ENCODE results near the gene ARHGEF37. TPM values are rescaled to one million over a fixed set of nuclear protein-coding genes. Genes with fewer than 3 reads are reported as not detected.
"Not testable (repeated sequence)": the region's sequence is repeated elsewhere in the genome, so short reads cannot be mapped to it uniquely, and the experiment has no call there.

Gene ARHGEF37
- total RNA-seq, 1 donor from 2014 or later: 13.4 TPM

DNA sequence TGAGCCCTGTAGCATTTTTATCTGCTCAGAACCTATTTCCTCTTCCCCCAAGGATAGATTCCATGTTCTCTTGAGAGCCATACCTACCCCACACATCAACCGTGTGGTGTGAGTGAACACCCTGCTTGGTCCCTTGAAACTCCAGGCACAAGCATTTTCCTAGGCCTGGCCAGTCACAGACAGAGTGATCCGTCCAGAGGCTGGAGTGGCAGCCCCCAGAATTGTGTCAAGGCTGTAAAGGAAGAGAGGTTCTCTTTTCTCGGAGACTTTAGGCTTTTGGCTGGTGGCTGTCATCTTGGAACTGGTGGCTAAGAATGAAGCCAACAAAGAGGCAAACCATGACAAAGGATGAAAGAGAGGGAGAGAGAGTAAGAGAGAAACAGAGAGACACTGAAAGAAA lies 66.0 kb downstream of the ARHGEF37 start:
- H3K27ac ChIP-seq: no peak overlapping the region
- DNase-seq (ENCODE audit: low spot score in 2 of 2): peak in 1 of 2 donors; percentile 30
- no peaks in the 10 kb centered on the region for H3K36me3 ChIP-seq
- H3K27me3 ChIP-seq: no peaks in the 10 kb centered on the region
- no peaks in the 10 kb centered on the region for H3K4me1 ChIP-seq
- TF ChIP-seq, protein P1, sequence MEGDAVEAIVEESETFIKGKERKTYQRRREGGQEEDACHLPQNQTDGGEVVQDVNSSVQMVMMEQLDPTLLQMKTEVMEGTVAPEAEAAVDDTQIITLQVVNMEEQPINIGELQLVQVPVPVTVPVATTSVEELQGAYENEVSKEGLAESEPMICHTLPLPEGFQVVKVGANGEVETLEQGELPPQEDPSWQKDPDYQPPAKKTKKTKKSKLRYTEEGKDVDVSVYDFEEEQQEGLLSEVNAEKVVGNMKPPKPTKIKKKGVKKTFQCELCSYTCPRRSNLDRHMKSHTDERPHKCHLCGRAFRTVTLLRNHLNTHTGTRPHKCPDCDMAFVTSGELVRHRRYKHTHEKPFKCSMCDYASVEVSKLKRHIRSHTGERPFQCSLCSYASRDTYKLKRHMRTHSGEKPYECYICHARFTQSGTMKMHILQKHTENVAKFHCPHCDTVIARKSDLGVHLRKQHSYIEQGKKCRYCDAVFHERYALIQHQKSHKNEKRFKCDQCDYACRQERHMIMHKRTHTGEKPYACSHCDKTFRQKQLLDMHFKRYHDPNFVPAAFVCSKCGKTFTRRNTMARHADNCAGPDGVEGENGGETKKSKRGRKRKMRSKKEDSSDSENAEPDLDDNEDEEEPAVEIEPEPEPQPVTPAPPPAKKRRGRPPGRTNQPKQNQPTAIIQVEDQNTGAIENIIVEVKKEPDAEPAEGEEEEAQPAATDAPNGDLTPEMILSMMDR (IDR thresholded peaks at IDR 0.05): no peak
- H3K9me3 ChIP-seq: no peaks in the 10 kb centered on the region
- intact Hi-C loops (cut with DNase I): no loop called here
- H3K4me3 ChIP-seq: no peak overlapping the region

- intact Hi-C loops (cut with DNase I); H3K4me3 ChIP-seq; H3K4me1 ChIP-seq; H3K27ac ChIP-seq; H3K27me3 ChIP-seq; H3K9me3 ChIP-seq; H3K36me3 ChIP-seq: not testable (repeated sequence)
- peak in 1 of 2 donors; percentile 41 for DNase-seq (ENCODE audit: low spot score in 2 of 2)
Observed at GRCh38 chr5:149648464-149649393, 67.4 kb downstream of the ARHGEF37 start.

DNA sequence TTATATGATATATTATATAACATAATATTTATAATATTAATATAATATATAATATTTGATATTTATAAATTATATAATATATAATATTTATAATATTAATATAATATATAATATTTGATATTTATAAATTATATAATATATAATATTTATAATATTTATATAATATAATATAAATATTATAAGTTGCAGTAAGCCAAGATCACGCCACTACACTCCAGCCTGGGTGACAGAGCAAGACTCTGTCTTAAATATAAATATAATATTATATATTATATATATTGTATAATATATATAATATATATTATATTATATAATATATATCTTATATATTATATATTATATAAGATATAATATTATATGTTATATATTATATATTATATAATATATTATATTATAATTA lies 68.4 kb downstream of the ARHGEF37 start:
- DNase-seq (ENCODE audit: low spot score in 2 of 2); intact Hi-C loops (cut with DNase I): not testable (repeated sequence)

GRCh38 chr5:149651686-149652085 lies 70.4 kb downstream of the ARHGEF37 start:
- no peaks in the 10 kb centered on the region for H3K36me3 ChIP-seq
- no peak for DNase-seq (ENCODE audit: low spot score in 2 of 2)
- no peak overlapping the region for H3K4me3 ChIP-seq
- H3K27ac ChIP-seq: no peak overlapping the region
- H3K27me3 ChIP-seq: no peaks in the 10 kb centered on the region
- no peaks in the 10 kb centered on the region for H3K4me1 ChIP-seq
- H3K9me3 ChIP-seq: no peaks in the 10 kb centered on the region
- TF ChIP-seq, protein P1 (IDR thresholded peaks at IDR 0.05): no peak
- intact Hi-C loops (cut with DNase I): no loop called here

More for the DNA sequence above, 68.4 kb downstream of the ARHGEF37 start:
- H3K27me3 ChIP-seq, H3K9me3 ChIP-seq, H3K4me3 ChIP-seq, H3K4me1 ChIP-seq, H3K36me3 ChIP-seq, H3K27ac ChIP-seq: not testable (repeated sequence)

DNA sequence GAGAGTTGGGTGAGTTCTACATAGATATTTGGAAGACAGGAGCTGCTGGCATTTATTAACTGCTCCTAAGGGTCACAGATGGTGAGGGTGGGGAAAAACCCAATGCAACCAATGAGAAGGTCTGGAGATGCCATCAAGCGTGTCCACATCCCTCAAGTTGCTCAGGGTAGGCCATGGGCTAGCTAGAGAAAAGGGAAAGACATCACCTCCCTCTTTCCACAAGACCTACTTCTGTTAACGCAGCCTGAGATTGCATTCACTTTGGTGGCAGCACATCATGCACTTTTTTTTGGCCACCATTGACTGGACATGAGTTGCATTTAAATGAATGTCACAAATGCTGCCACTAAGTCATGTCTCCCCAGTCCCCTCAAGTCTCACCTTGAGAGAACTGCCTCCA lies 71.4 kb downstream of the ARHGEF37 start:
- Histone ChIP-seq H3K9me3 (no peaks in the 10 kb centered on the region), H3K27me3 (no peaks in the 10 kb centered on the region), H3K4me1 (no peaks in the 10 kb centered on the region), H3K4me3 (no peak overlapping the region), H3K36me3 (no peaks in the 10 kb centered on the region), H3K27ac (no peak overlapping the region)
- peak in 1 of 2 donors; percentile 21 for DNase-seq (ENCODE audit: low spot score in 2 of 2)
- intact Hi-C loops (cut with DNase I): no loop called here
- TF ChIP-seq, protein P1 (IDR thresholded peaks at IDR 0.05): no peak

DNA sequence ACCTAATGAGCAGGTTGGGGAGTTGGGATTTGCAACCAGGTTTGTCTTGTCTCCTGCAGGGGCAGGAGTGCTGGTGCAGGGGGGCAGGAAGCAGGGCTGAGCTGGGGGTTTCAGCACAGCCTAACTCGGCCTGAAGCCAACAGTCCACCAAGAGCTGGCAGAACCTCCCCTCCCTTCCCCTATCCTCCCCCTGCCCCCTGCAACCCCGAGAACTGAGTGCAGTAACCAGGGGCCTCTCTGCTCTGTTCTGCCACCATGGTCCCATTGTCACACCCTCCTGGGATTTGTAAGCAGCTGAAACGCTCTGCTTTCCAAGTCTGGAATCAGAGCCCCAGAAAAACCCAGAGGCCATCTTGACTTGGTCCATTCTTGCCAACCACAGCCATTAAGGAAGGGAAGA lies 72.9 kb downstream of the ARHGEF37 start:
- DNase-seq (ENCODE audit: low spot score in 2 of 2): peak in 1 of 2 donors; percentile 25
- no peaks in the 10 kb centered on the region for H3K27me3 ChIP-seq
- TF ChIP-seq, protein P1 (IDR thresholded peaks at IDR 0.05): no peak
- no peak overlapping the region for H3K4me3 ChIP-seq
- H3K27ac ChIP-seq: no peak overlapping the region
- H3K36me3 ChIP-seq: no peaks in the 10 kb centered on the region
- H3K9me3 ChIP-seq: no peaks in the 10 kb centered on the region
- no peaks in the 10 kb centered on the region for H3K4me1 ChIP-seq
- intact Hi-C loops (cut with DNase I): no loop called here

Measured in ascending aorta (tissue), 2 donors.